ENCODE results near the gene RHNO1. TPM values are rescaled to one million over a fixed set of nuclear protein-coding genes. Genes with fewer than 3 reads are reported as not detected.

RHNO1 gene
- total RNA-seq, 1 experiment from 2014 or later, result 77.9 TPM

DNA sequence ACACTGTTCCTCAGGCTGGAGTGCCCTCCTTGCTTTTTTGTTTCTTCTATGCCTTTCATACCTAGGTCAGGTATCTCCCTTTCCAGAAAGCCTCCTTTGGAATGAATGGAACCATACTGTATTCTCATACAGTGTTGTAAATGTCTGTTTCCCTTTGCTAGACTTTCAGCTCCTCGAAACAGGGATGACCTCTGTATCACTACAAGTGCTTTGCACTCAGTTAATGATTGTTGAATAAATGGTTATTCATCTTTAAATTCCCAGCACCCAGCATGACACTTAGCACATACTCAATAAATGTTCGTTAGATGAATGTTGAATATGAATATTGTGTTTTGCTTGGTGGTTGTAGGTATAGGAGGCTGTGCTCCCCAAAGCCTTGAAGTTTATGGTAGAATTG, 7.8 kb downstream of the RHNO1 start:
- POLR2A ChIA-PET (ENCODE audit: unreplicated experiment), result no interaction called here
- H3K4me2 ChIP-seq, result no peak overlapping the region
- H3K27ac ChIP-seq, result no peak overlapping the region
- CTCF ChIA-PET, result interaction anchor here (0.5 to 1.0 kb wide), 6 partner anchors 73 to 206 kb away, joined by 3 to 21 read pairs (median 6); partner anchors contain the start of gene TEAD4
- H3K27me3 ChIP-seq (ENCODE audit: insufficient read depth, low read depth), result no peaks in the 10 kb centered on the region
- no TSS peak for BruUV-seq (replicated peaks)
- H3K36me3 ChIP-seq (ENCODE audit: low read depth), result peaks cover 1% of the 10 kb centered on the region; the same call in 1 of the 2 replicates
- no peak overlapping the region for H3K4me3 ChIP-seq
- no peaks in the 10 kb centered on the region for H3K4me1 ChIP-seq (replicated peaks; ENCODE audit: insufficient read depth)
- intact Hi-C loops (cut with micrococcal nuclease; ENCODE audit: unreplicated experiment), result loop anchor here (2.0 kb wide), 1 partner anchor 150 kb away; no protein-coding TSS in a partner anchor
- H3K9me2 ChIP-seq (ENCODE audit: insufficient read depth), result no peaks in the 10 kb centered on the region
- peaks cover 21% of the 10 kb centered on the region for H3F3A ChIP-seq (ENCODE audit: insufficient read depth, low read depth)
- H2AFZ ChIP-seq, result no peak overlapping the region
- peaks cover 10% of the 10 kb centered on the region; the same call in 1 of the 2 replicates for H4K20me1 ChIP-seq (ENCODE audit: insufficient read depth)
- DNase-seq, result no peak
- H3K9me3 ChIP-seq (ENCODE audit: insufficient read depth, low read depth), result no peaks in the 10 kb centered on the region
- peaks cover 18% of the 10 kb centered on the region for H3K79me2 ChIP-seq (ENCODE audit: low read depth)
- TF ChIP-seq EZH2 (IDR thresholded peaks at IDR 0.05; ENCODE audit: low read depth), result no peak
- TF ChIP-seq, protein P1, sequence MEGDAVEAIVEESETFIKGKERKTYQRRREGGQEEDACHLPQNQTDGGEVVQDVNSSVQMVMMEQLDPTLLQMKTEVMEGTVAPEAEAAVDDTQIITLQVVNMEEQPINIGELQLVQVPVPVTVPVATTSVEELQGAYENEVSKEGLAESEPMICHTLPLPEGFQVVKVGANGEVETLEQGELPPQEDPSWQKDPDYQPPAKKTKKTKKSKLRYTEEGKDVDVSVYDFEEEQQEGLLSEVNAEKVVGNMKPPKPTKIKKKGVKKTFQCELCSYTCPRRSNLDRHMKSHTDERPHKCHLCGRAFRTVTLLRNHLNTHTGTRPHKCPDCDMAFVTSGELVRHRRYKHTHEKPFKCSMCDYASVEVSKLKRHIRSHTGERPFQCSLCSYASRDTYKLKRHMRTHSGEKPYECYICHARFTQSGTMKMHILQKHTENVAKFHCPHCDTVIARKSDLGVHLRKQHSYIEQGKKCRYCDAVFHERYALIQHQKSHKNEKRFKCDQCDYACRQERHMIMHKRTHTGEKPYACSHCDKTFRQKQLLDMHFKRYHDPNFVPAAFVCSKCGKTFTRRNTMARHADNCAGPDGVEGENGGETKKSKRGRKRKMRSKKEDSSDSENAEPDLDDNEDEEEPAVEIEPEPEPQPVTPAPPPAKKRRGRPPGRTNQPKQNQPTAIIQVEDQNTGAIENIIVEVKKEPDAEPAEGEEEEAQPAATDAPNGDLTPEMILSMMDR (conservative IDR thresholded peaks at IDR 0.05), result no peak

DNA sequence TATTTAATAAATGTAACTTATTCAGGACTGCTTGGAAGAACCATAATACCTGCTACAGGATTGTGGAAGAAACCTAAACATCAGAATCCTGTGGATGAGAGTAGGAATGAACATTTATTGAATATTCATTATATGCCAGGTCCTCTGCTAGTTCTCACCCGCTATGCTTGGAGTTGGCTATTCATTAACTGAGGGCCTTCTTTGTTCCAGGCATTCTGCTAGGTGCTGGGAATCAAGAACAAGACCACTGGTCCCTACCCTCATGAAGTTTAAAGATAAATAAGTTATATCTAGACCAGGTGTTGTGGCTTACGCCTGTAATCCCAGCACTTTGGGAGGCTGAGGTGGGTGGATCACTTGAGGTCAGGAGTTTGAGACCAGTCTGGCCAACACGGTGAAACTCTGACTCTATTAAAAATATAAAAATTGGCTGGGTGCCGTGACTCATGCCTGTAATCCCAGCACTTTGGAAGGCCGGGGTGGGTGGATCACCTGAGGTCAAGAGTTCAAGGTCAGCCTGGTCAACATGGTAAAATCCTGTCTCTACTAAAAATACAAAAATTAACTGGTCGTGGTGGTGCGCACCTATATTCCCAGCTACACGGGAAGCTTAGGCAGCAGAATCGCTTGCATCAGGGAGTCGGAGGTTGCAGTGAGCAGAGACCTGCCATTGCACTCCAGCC, 9.9 kb downstream of the RHNO1 start:
- Histone ChIP-seq H3K4me2 (no peak overlapping the region), H3K79me2 (ENCODE audit: low read depth) (peaks cover 6% of the 10 kb centered on the region)
- CTCF ChIA-PET, result interaction anchor here (0.6 to 1.6 kb wide), 2 partner anchors 12 to 122 kb away, joined by 3 to 6 read pairs; no protein-coding TSS in a partner anchor

DNA sequence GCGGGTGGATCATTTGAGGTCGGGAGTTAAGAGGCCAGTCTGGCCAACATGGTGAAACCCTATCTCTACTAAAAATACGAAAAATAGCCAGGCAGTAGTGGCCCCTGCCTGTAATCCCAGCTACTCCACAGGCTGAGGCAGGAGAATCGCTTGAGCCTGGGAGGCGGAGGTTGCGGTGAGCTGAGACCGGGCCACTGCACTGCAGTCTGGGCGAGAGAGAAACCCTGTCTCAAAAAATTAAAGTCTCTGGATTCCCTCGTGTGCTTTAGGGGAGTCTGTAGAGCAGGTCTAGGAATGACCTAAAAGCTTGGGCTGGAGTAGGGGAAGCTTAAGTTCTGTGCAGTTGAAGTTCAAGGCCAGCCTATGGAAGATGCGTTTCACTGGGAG, 13.0 kb downstream of the RHNO1 start:
- H3K27ac ChIP-seq, result no peak overlapping the region
- DNase-seq, result no peak
- H2AFZ ChIP-seq, result peak overlapping the region; percentile 92
- ChIA-PET CTCF (interaction anchor here (0.6 kb wide), 1 partner anchor 13 kb away, joined by 3 read pairs; the partner anchor contains the start of genes FOXM1 and RHNO1), POLR2A (ENCODE audit: unreplicated experiment) (interaction anchor here (0.6 to 0.8 kb wide), 2 partner anchors 22 to 278 kb away, joined by 3 to 4 read pairs; no protein-coding TSS in a partner anchor)
- peak overlapping the region; percentile 85 for H3K4me2 ChIP-seq
- peaks cover 2% of the 10 kb centered on the region; the same call in 1 of the 2 replicates for H4K20me1 ChIP-seq (ENCODE audit: insufficient read depth)
- BruUV-seq (replicated peaks), result TSS peak; percentile 87
- intact Hi-C loops (cut with micrococcal nuclease; ENCODE audit: unreplicated experiment), result loop anchor here (2.0 kb wide), 1 partner anchor 69 kb away; the partner anchor contains the start of gene TEAD4
- peaks cover 28% of the 10 kb centered on the region for H3K4me1 ChIP-seq (replicated peaks; ENCODE audit: insufficient read depth)
- H3K27me3 ChIP-seq (ENCODE audit: insufficient read depth, low read depth), result no peaks in the 10 kb centered on the region
- H3K36me3 ChIP-seq (ENCODE audit: low read depth), result no peaks in the 10 kb centered on the region
- H3K4me3 ChIP-seq, result peak overlapping the region; percentile 80; the same call in 1 of the 2 replicates
- TF ChIP-seq EZH2 (IDR thresholded peaks at IDR 0.05; ENCODE audit: low read depth), result no peak
- TF ChIP-seq, protein P1 (conservative IDR thresholded peaks at IDR 0.05), result no peak
- H3K79me2 ChIP-seq (ENCODE audit: low read depth), result peaks cover 27% of the 10 kb centered on the region
- H3K9me3 ChIP-seq (ENCODE audit: insufficient read depth, low read depth), result no peaks in the 10 kb centered on the region
- H3K9me2 ChIP-seq (ENCODE audit: insufficient read depth), result no peaks in the 10 kb centered on the region
- peaks cover 34% of the 10 kb centered on the region for H3F3A ChIP-seq (ENCODE audit: insufficient read depth, low read depth)

More for the DNA sequence above, 9.9 kb downstream of the RHNO1 start:
- peaks cover 22% of the 10 kb centered on the region for H3F3A ChIP-seq (ENCODE audit: insufficient read depth, low read depth)
- H4K20me1 ChIP-seq (ENCODE audit: insufficient read depth), result peaks cover 5% of the 10 kb centered on the region; the same call in 1 of the 2 replicates
- TF ChIP-seq EZH2 (IDR thresholded peaks at IDR 0.05; ENCODE audit: low read depth), result no peak
- H3K9me3 ChIP-seq (ENCODE audit: insufficient read depth, low read depth), result no peaks in the 10 kb centered on the region
- intact Hi-C loops (cut with micrococcal nuclease; ENCODE audit: unreplicated experiment), result no loop called here
- H3K36me3 ChIP-seq (ENCODE audit: low read depth), result no peaks in the 10 kb centered on the region
- H3K27me3 ChIP-seq (ENCODE audit: insufficient read depth, low read depth), result no peaks in the 10 kb centered on the region
- no peak overlapping the region for H3K27ac ChIP-seq
- peaks cover 5% of the 10 kb centered on the region for H3K4me1 ChIP-seq (replicated peaks; ENCODE audit: insufficient read depth)
- no TSS peak for BruUV-seq (replicated peaks)
- H3K9me2 ChIP-seq (ENCODE audit: insufficient read depth), result no peaks in the 10 kb centered on the region
- H3K4me3 ChIP-seq, result no peak overlapping the region
- H2AFZ ChIP-seq, result no peak overlapping the region
- POLR2A ChIA-PET (ENCODE audit: unreplicated experiment), result interaction anchor here (0.6 kb wide), 1 partner anchor 50 kb away, joined by 5 read pairs; no protein-coding TSS in a partner anchor
- no peak for DNase-seq
